ENCODE data around the gene CLK1.
"Not testable (repeated sequence)": the region's sequence is repeated elsewhere in the genome, so short reads cannot be mapped to it uniquely, and the experiment has no call there.

Gene CLK1

DNA sequence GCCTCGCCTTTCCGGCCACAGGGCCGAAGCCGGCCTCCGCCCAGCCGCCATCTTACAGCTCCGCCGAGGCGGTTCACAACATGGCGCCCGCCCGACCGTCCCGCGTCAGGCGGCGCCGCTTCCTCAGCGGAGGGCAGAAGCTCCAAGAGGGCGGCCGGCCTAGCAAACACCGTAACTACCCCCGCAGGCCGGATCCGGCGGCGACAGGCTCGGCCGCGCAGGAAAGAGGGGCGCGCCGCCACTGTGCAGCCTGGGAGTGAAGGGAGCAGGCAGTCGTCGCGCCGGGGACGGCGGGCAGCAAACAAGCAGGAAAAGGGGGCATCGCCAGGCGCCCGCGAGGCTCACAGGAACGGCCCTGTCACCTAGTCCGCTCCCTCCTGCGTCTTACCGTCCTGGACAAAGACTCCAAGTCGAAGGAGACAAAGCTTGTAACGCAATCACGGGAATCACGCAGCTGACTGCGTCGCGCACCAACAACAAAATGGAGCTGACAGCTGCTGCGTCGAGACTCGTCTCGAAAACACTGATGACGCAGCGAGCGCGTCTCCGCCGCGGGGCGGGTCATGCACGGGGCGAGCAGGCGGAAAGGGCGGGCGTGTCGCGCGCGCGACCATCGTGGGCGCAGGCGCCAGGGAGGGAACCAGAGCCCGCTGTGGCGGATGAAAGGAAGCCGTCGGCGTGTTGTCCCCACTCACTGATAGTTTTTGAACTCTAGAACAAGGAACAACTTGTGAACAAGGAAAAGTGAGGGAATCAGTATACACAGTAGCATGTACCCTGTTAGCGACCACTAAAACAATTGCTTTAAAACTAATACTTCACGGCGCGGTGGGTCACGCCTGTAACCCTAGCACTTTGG lies at the start of gene CLK1:
CLK1 (minus strand) TSS at position 483 of the 859 bp plus-strand sequence. CDS start 2,796 bp downstream, outside the sequence.
- DNase-seq (ENCODE audit: low spot score), result peak; percentile 96

DNA sequence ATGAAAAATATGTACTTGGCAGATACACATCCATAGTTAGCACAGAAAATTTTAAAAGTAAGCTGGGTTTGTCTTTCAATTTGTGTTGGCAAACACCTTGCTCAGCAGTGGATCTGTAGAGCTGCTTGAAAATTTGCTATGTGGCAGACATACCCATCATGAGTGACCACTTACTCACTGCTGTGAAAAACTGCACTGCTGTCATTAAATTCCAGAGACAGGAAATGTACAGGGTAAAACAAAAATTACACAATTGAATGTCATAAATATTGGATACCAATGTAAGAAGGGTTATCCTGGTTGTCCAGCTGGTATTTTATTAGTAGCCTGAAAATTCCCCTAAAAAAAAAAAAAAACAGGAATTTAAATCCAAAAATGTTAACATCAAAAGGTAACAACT lies 49.2 kb upstream of the CLK1 start:
- DNase-seq (ENCODE audit: low spot score), result no peak

DNA sequence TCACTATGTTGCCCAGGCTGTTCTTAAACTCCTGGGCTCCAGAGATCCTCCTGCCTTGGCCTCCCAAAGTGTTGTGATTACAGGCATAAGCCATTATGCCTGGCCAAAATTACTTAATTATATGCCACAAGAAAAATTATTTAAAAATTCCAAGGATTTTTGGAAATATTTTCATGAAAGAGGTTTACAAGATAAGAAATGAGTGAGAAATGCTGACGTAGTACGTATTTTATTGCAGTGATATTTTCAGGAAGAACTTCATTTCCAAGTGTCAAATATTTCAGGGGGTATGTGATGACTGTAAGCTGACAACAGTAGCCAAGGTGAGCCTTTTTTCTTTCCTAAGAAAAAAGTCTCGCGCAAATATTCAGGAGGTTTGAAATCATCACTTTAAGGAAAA lies 45.5 kb upstream of the CLK1 start:
- DNase-seq (ENCODE audit: low spot score), result no peak

DNA sequence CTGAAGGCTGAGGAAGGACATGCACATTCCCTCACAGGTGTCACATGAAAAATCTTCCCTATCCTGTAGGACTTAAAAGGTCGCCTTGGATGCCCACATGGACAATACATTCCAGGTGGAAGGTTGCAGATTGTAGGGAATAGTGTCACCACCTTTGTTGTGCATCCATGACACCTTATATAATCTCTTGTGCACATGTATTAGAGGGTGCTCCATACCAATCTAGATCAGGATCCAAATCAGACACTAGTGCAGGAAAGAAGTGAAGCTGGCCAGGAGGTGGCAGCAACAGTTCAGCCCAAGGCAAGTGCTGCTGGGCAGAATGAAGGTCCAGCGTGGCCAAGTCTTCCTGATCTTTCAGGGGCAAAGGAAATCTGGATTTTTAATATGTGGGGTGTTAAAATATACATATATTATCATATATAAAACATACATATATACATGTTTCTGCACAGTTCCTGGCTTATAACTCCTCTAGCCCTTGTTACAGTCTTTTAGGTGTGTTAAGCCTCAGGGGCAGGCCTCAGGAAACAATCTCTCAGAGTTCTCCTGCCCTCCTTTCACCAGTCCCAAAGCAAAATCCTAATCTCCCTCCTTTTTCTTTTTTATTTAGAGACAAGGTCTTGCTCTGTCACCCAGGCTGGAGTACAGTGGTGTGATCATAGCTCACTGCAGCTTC lies 41.3 kb upstream of the CLK1 start:
- DNase-seq (ENCODE audit: low spot score), result peak; percentile 78

DNA sequence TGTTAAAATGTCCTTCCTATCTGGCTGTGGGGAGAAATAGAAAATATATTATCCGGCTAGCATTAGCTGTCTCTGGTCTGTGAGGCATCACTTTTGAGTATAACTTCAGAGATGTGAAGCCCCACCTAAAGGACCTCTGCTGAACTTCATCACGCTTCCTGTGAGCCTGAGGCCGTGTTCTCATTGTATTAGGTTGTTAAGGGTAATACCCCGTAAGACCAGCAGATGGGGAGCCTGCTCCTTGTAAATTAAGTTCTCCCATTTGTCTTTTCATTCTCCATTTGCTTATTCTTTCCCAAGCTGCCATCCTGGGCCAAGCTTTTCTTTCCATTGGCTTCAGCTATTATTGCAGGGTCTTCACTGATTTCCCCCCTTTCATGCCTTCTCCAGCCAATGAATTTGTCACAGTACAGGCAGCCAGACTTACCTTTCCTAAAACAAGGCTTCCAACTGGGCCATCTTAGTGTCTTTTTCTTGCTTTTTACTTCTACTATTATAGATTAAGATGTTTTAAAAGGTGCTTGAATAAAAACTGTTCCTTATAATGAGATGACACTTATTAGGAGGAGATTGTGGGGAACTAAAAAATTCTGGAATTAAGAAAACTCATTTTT lies 37.1 kb upstream of the CLK1 start:
- peak; percentile 84 for DNase-seq (ENCODE audit: low spot score)

DNA sequence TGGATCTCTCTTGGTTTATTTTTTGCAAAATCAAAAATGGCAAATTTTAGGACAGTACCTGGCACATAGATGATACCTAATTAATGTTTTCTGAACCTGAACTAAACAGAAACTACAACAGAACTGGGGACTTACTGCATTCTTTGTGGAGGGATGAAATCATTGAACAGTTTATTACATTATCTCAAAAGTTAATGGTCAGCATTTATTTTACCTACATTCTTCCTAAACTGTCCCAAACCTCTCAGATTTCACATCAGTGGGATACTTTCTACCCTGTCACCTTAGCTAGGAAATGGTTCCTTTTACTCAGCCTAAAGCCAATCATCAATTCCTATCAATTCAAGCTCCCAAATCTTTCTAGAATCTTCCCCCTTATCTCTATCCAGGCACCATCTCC lies 35.0 kb upstream of the CLK1 start:
- DNase-seq (ENCODE audit: low spot score), result no peak

DNA sequence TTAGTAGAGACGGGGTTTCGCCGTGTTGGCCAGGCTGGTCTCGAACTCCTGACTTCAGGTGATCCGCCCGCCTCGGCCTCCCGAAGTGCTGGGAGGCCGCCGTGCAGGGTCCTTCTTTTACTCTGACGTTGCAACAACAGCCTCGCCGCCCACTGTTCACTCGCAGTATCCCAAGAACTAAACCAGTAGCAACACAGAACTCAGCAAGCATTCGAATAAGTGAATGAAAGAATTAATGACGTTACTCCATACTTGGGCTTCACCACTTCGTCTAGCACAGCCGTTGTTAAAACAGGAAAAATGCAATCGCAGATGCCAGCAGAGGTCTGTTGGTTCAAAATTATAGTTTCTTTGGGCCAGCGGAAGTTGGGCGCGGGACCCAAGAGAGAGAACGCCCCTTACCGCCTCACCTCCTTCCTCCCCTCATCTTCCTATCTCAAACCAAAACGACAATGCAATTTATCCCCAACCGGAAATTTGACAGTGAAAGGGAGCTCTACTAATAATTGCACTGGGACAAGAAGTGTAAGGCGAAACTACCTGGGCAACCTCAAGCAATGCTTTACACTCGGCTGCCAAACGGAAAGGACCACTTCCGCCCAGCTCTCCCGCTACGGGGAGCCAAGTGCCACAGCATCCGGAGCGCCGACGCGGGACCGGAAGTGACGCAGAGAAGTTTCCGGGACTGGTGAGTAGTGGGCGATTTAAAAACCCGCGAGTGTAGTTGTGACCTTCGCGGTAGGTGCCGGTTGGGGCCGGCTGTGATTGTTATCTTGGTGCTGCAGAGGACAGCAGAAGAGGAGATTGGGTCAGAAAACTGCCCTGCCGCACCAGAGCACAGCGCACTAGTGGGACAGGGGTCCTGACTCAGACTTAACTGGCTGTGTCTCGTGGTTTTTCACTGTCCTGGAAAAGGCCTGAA lies 24.5 kb upstream of the CLK1 start, which contains the start of the genes NIF3L1 and PPIL3:
NIF3L1 (plus strand) TSS at position 668 of the 922 bp plus-strand sequence. CDS start 2,573 bp downstream, outside the sequence.
PPIL3 (minus strand) TSS at position 374 of the 922 bp plus-strand sequence. CDS start 1,462 bp downstream, outside the sequence.
- peak; percentile 96 for DNase-seq (ENCODE audit: low spot score)

DNA sequence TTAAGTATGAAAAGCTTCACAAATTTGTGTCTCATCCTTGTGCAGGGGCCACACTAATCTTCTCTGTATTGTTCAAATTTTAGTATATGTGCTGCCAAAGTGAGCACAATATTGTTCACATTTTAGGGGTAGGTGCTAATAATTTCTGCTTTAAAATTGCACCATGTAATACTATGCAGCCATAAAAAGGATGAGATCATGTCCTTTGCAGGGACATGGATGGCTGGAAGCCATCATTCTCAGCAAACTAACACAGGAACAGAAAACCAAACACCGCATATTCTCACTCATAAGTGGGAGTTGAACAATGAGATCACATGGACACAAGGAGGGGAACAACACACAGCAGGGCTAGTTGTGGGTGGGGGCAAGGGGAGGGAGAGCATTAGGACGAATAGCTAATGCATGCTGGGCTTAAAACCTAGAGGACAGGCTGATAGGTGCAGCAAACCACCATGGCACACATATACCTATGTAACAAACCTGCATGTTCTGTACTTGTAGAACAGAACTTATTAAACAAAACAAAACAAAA lies 17.3 kb upstream of the CLK1 start:
- DNase-seq (ENCODE audit: low spot score), result not testable (repeated sequence)

DNA sequence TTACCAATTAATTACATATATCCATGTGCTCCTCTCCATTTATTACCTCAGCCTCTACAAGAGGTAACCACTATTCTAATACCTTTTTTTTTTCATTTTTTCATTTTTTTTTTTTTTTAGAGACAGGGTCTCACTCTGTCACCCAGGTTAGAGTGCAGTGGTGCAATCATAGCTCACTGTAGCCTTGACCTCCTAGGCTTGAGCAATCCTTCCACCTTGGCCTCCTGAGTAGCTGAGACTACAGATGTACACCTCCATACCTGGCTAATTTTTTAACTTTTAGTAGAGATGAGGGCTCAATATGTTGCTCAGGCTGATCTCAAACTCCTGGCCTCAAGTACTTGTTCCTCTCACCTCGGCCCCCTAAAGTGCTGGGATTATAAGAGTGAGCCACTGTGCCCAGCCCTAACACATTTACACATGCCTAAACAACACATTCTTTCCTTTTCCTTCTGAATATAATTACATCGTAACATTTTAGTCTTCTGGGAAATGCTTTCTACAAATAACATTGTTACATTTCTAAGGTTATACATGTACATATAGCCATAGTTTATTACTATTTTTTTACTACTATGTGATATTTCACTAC lies 13.9 kb upstream of the CLK1 start:
- DNase-seq (ENCODE audit: low spot score), result no peak

DNA sequence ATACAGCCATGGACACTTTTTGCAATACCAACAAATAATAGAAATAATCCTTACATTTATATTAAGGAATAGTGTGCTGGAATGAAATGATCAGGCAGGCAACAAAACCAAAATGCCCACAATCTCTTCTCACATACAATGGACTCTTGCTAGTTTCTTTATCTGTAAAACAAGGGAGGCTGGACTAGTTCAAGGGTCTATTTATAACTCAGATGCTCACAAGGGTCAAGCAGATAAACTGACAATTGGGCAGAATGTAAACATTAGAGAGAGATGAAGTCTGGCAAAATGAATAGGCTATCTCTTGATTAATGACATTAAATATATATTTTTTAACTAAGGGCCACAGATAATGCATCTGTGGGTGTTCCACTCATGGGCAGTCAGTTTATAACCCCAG lies 13.0 kb upstream of the CLK1 start:
- DNase-seq (ENCODE audit: low spot score), result no peak

DNA sequence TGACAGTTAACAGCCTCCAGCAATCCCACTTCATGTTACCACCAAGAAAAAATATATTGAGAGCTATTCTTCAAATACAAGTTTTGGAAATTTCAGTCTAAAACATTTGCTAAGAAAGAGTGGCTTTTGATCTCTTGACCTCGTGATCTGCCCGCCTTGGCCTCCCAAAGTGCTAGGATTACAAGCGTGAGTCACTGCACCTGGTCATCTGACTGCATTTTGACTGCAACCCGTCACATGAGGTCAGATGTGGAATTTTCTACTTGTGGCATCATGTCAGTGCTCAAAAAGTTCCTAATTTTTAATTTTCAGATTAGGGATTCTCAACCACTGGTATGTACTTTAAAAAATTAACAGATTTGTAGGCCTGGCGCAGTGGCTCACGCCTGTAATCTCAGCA lies 9.1 kb upstream of the CLK1 start:
- no peak for DNase-seq (ENCODE audit: low spot score)

DNA sequence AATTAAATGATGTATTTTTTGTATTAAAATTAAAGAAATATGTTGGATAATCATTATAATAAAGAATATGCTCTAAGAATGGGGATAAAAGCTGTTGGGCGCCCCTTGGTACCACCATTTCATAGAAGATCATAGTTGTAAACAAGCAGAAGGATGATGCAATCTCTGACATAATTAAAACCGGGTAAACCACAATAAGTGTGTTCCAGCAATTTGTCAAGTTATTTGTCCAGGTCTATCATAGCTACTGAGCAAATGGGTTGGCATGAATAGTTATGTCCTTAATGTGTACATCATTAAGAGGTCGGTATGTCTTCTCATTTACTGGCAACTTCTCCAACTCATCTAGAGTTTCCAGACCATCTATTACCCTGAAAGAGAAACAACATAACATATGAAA lies 6.7 kb upstream of the CLK1 start:
- no peak for DNase-seq (ENCODE audit: low spot score)

DNA sequence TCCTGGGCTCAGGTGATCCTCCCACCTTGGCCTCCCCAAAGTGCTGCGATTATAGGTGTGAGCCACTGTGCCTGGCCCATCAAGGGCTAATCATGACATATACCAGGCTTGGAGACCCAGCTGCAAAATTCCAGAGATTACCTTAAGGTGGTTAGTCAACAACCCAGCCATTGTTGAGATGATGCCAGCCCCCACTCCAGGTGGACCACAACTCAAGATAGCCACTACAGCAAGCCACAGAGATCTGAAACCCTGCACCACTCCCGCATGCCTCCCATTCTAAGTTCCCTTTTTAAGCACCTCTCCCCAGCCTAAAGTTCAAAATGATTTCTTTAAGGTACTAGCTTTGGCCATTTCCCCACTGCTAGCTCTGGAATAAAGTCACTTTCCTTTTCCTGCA lies 4.6 kb upstream of the CLK1 start:
- no peak for DNase-seq (ENCODE audit: low spot score)

DNA sequence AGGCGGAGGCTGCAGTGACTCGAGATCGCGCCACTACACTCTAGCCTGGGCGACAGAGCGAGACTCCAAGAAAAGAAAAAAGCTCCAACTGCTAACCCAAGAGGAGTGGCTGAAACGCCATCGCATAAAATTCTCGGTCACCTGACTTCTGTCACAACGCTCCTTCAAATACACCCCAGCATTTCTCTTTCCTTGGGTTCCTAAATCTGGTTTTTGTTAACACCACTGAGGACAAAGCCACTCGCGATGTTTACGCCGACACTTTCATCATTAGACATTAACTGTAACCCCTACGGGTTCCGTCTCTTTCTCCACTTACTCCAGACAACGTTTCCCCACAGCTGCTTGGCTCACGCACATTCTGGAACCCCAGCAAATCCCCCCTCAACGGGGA lies 679 bp downstream of the CLK1 start:
- DNase-seq (ENCODE audit: low spot score), result peak; percentile 57

DNA sequence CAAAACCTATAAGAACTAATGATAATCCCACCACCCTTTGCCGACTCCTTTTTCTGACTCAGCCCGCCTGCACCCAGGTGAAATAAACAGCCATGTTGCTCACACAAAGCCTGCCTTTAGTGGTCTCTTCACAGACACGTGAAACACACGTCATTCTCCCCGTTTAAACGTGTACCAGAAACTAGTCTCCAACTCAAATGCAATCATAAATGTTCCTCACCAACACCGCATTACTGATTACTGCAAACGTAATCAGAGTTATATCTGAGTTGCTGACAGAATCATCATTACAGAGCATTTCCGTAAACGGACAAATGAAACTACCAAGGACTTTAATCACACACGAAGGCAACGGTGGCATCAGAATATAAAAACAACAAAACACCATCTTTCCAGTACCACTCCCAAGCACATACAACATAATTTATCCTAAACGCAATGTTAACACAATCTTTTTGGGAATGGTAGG lies 1.9 kb downstream of the CLK1 start:
- DNase-seq (ENCODE audit: low spot score), result peak; percentile 78

DNA sequence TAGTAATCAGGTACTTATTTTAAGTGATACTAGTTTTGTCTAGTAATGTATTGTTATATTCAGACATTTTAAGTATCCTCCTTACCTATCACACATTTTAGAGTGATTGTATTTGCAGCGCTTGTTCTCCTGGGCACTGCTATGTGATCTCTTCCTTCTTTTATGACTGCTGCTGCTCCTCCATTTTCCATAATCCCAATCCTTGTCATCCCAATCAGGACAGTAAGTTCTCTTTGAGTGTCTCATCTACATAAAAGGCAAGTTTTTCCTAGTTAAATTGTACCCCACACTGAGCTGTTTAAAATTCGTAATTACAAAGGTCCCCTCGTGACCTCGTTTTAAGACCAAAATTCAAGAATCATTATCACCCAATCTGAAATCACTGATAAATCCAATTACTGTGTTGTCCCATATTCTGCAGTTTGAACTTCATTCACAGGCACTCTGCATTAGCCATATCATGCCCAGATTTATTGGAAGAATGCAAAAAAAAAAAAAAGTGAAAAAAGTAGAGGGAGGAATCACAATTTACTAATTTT lies 2.8 kb downstream of the CLK1 start:
- peak; percentile 52 for DNase-seq (ENCODE audit: low spot score)

DNA sequence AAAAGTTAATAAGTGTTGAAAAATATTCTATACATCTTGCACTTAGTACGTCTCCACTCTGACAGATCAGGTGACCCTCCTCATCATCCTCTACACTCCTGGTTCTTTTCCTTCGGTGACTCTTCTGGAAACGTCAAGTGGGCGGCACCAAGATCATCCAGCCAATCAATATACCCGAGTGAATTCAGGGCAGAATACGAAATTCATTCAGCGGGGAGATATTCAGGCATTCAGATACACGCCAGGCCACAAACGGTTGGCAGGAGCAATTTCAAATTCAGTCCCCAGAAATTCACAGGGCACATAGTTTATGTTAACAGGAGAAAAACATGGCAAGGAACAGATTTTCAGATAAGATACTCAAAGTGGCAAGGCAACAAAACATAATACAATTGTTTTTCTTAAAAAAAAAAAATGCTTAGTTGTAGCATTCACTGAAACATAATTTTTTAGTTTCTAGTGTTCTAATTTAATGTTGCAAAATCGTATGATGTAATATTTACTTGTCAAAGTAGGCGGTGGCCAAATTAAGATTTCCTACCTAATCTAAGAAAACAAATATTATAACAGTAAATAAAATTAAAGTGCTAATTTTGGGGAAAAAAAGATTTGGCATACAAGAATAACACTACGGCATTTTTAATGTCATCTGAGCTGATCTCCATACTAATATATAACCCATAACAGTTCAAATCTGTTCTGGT lies 4.2 kb downstream of the CLK1 start:
- DNase-seq (ENCODE audit: low spot score), result peak; percentile 67

DNA sequence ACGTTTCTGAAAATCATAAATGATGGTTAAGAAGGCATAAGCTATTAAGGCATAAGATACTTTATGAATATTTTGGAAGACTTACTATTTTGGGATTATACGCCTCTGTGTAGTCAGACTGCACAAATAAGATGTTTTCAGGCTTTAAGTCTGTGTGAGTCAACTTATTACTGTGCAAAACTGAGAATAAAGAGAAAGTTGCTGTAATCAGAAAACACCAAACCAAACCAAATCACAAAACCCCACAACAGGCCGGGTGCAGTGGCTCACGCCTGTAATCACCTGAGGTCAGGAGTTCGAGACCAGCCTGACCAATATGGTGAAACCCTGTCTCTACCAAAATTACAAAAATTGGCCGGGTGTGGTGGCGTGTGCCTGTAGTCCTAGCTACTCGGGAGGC lies 7.7 kb downstream of the CLK1 start:
- no peak for DNase-seq (ENCODE audit: low spot score)

DNA sequence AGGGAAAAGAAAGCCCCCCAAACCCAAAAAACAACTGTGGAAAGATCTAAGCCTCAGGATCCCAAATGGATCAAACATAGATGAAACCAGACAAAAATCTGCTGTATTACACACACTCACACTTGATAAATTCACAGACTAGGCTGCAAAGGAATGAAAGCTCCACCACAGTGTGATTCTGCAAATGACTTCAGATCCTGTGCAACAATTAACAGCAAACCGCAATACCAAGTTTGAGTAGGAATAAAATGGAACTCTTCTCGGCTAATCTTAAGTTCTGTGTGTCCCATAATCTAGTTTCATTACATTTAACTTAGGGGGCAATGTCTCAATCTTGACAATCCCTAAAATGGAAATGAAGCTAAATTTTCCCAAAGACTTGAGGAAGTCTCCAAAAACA lies 11.9 kb downstream of the CLK1 start:
- DNase-seq (ENCODE audit: low spot score), result no peak
